HG02943 (cell line): Measurements from ENCODE around the gene ZZZ3.
A peak's percentile ranks its signal among the peaks of the same experiment; 100 is the strongest.
"Not testable (repeated sequence)": the region's sequence is repeated elsewhere in the genome, so short reads cannot be mapped to it uniquely, and the experiment has no call there.

Experiments used
- ATAC-seq: cut with Tn5 transposase; IDR thresholded peaks from one replicate; pipeline ENCODE4 v1.9.1; 2021; ENCODE audit warnings: mild to moderate bottlenecking, low read depth, moderate library complexity; ENCODE audit not compliant: unreplicated experiment

The ZZZ3 gene

GRCh38 chr1:77682460-77683159 is at the start of gene ZZZ3:
Gene ZZZ3 (minus strand): TSS chr1:77682658. CDS start chr1:77633354, 49,304 bp downstream.
- ATAC-seq = peak; percentile 77

GRCh38 chr1:77732090-77732489 is 49.6 kb upstream of the ZZZ3 start:
- no peak for ATAC-seq

- ATAC-seq = no peak
Observed at GRCh38 chr1:77725706-77726105, 43.2 kb upstream of the ZZZ3 start.

- no peak for ATAC-seq
Observed at GRCh38 chr1:77718181-77718580, 35.7 kb upstream of the ZZZ3 start.

- ATAC-seq = no peak
Observed at GRCh38 chr1:77716065-77716464, 33.6 kb upstream of the ZZZ3 start.

- ATAC-seq = no peak
Observed at GRCh38 chr1:77709727-77710126, 27.3 kb upstream of the ZZZ3 start.

- no peak for ATAC-seq
Observed at GRCh38 chr1:77706321-77706720, 23.9 kb upstream of the ZZZ3 start.

GRCh38 chr1:77704736-77705135 is 22.3 kb upstream of the ZZZ3 start:
- ATAC-seq = no peak

GRCh38 chr1:77699673-77700072 is 17.2 kb upstream of the ZZZ3 start:
- not testable (repeated sequence) for ATAC-seq

- ATAC-seq = no peak
Observed at GRCh38 chr1:77697441-77697840, 15.0 kb upstream of the ZZZ3 start.

GRCh38 chr1:77688939-77689338 is 6.5 kb upstream of the ZZZ3 start:
- no peak for ATAC-seq

GRCh38 chr1:77687519-77687906 is 5.1 kb upstream of the ZZZ3 start:
- no peak for ATAC-seq

- ATAC-seq = no peak
Observed at GRCh38 chr1:77686796-77687518, 4.5 kb upstream of the ZZZ3 start.

- ATAC-seq = peak; percentile 70
Observed at GRCh38 chr1:77683160-77684148, 996 bp upstream of the ZZZ3 start.

- ATAC-seq = no peak
Observed at GRCh38 chr1:77680173-77680572, 2.3 kb downstream of the ZZZ3 start.

GRCh38 chr1:77678660-77679610 is 3.5 kb downstream of the ZZZ3 start:
- no peak for ATAC-seq

GRCh38 chr1:77674807-77675206 is 7.7 kb downstream of the ZZZ3 start:
- ATAC-seq = not testable (repeated sequence)

GRCh38 chr1:77673716-77674355 is 8.6 kb downstream of the ZZZ3 start:
- no peak for ATAC-seq

- ATAC-seq = no peak
Observed at GRCh38 chr1:77673030-77673429, 9.4 kb downstream of the ZZZ3 start.
